ENCODE data around the gene SERPINB13. TPM values are rescaled to one million over a fixed set of nuclear protein-coding genes. Genes with fewer than 3 reads are reported as not detected.
A peak's percentile ranks its signal among the peaks of the same experiment; 100 is the strongest.

SERPINB13 gene
- total RNA-seq, 2 donors from 2014 or later: not detected

DNA sequence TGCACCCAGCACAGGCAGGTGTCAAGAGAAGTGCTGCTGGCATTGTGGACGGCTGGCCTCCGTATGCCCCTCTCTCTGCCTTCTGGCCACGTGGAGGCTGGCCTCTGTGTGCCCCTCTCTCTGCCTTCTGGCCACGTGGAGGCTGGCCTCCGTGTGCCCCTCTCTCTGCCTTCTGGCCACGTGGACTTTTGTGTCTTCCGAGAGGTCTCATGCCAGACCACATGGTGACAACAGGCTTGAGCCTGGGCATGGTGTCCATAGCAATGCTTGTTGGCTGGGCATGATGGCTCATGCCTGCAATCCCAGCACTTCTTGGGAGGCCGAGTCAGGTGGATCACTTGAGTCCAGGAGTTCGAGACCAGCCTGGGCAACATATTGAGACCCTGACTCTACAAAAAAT is 19.3 kb upstream of the SERPINB13 start:
- Histone ChIP-seq H3K9me3 (no peaks in the 10 kb centered on the region), H3K27ac (no peak overlapping the region), H3K27me3 (no peaks in the 10 kb centered on the region), H3K4me1 (no peaks in the 10 kb centered on the region), H3K36me3 (replicated peaks in 1 of 2; ENCODE audit: insufficient read depth in 1 of 2, low read depth in 2 of 2) (no peaks in the 10 kb centered on the region), H3K4me3 (no peak overlapping the region)
- DNase-seq (no peak), ATAC-seq (no peak)
- intact Hi-C loops (cut with DNase I): no loop called here
- no peak for TF ChIP-seq POLR2A (IDR thresholded peaks at IDR 0.05)
- TF ChIP-seq, protein P1, sequence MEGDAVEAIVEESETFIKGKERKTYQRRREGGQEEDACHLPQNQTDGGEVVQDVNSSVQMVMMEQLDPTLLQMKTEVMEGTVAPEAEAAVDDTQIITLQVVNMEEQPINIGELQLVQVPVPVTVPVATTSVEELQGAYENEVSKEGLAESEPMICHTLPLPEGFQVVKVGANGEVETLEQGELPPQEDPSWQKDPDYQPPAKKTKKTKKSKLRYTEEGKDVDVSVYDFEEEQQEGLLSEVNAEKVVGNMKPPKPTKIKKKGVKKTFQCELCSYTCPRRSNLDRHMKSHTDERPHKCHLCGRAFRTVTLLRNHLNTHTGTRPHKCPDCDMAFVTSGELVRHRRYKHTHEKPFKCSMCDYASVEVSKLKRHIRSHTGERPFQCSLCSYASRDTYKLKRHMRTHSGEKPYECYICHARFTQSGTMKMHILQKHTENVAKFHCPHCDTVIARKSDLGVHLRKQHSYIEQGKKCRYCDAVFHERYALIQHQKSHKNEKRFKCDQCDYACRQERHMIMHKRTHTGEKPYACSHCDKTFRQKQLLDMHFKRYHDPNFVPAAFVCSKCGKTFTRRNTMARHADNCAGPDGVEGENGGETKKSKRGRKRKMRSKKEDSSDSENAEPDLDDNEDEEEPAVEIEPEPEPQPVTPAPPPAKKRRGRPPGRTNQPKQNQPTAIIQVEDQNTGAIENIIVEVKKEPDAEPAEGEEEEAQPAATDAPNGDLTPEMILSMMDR (IDR thresholded peaks at IDR 0.05): no peak
- WGBS, 2 donors: 67 to 68% methylated on average over 9 of the region's 9 CpGs

GRCh38 chr18:63570721-63571120 is 16.4 kb upstream of the SERPINB13 start:
- DNase-seq (no peak), ATAC-seq (no peak)
- Histone ChIP-seq H3K4me1 (no peaks in the 10 kb centered on the region), H3K4me3 (no peak overlapping the region), H3K27ac (no peak overlapping the region), H3K27me3 (no peaks in the 10 kb centered on the region), H3K36me3 (replicated peaks in 1 of 2; ENCODE audit: insufficient read depth in 1 of 2, low read depth in 2 of 2) (no peaks in the 10 kb centered on the region), H3K9me3 (no peaks in the 10 kb centered on the region)
- intact Hi-C loops (cut with DNase I): no loop called here
- TF ChIP-seq, protein P1 (IDR thresholded peaks at IDR 0.05): no peak
- 67 to 68% methylated on average over 6 of the region's 6 CpGs for WGBS, 2 donors

GRCh38 chr18:63575681-63576080 is 11.5 kb upstream of the SERPINB13 start:
- ATAC-seq: no peak
- intact Hi-C loops (cut with DNase I): no loop called here
- no peaks in the 10 kb centered on the region for H3K9me3 ChIP-seq

DNA sequence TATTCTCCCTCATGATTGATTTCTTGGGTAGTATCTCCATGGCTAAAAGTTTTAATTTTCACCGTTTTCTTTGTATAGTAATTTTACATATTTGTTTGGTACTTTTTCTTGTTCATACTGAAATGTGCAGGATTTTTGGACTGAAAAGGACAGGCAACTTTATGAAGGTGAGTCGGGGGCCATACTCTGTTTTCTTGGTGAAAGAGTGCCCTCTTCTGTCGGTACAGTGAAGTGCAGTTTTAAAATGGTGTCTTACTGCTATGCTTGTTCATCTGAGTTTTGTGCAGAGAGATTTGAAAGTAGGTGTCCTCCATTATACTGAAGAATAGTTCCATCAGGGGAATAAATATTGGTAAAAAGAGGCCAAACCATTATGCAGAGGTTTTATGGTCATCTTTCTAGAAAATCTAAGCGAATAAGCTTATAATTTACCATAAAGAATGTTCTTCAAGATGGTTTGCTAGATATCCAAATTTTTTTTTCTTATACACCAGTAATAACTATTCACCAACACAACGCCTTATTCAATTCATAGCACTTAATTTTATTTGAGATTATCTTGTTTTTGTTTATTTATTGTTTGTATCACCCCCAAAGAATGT is 8.7 kb upstream of the SERPINB13 start:
- no peaks in the 10 kb centered on the region for H3K36me3 ChIP-seq (replicated peaks in 1 of 2; ENCODE audit: insufficient read depth in 1 of 2, low read depth in 2 of 2)
- no peak overlapping the region for H3K4me3 ChIP-seq
- intact Hi-C loops (cut with DNase I): no loop called here
- no peaks in the 10 kb centered on the region for H3K4me1 ChIP-seq
- ATAC-seq (peak; percentile 65), DNase-seq (peak; percentile 20 to 47 (median 34))
- no peak overlapping the region for H3K27ac ChIP-seq
- no peaks in the 10 kb centered on the region for H3K27me3 ChIP-seq
- WGBS, 2 donors: 8% methylated on average over 5 of the region's 5 CpGs
- TF ChIP-seq, protein P1 (IDR thresholded peaks at IDR 0.05): peak; percentile 48 to 83 (median 66)
- no peak for TF ChIP-seq POLR2A (IDR thresholded peaks at IDR 0.05)
- no peaks in the 10 kb centered on the region for H3K9me3 ChIP-seq

More at GRCh38 chr18:63575681-63576080, 11.5 kb upstream of the SERPINB13 start:
- TF ChIP-seq, protein P1 (IDR thresholded peaks at IDR 0.05): no peak
- no peak for TF ChIP-seq POLR2A (IDR thresholded peaks at IDR 0.05)
- no peaks in the 10 kb centered on the region for H3K4me1 ChIP-seq
- no peak for DNase-seq
- H3K27me3 ChIP-seq: no peaks in the 10 kb centered on the region
- H3K27ac ChIP-seq: no peak overlapping the region
- H3K4me3 ChIP-seq: no peak overlapping the region
- H3K36me3 ChIP-seq (replicated peaks in 1 of 2; ENCODE audit: insufficient read depth in 1 of 2, low read depth in 2 of 2): no peaks in the 10 kb centered on the region

DNA sequence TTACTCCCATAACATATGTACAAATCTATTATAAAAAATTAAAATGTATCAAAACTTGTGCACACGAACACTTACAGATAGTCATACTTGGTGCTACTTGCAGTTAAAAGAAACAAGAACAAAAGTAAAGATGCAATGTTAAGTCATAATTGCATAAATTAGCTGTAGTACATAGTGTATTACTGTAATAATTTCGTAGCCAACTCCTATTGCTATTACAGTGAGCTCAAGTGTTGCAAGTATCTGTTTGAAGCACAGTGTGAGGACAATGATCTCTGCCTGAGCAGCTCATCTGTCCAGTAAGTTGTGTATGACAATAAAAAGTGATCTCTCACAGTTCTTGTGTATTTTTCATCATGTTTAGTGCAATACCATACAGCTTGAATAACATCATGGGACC is 7.5 kb upstream of the SERPINB13 start:
- TF ChIP-seq, protein P1 (IDR thresholded peaks at IDR 0.05): no peak
- TF ChIP-seq POLR2A (IDR thresholded peaks at IDR 0.05): no peak
- no peak for ATAC-seq
- no peak for DNase-seq
- Histone ChIP-seq H3K4me3 (no peak overlapping the region), H3K27me3 (no peaks in the 10 kb centered on the region), H3K27ac (no peak overlapping the region), H3K4me1 (no peaks in the 10 kb centered on the region), H3K9me3 (no peaks in the 10 kb centered on the region), H3K36me3 (replicated peaks in 1 of 2; ENCODE audit: insufficient read depth in 1 of 2, low read depth in 2 of 2) (no peaks in the 10 kb centered on the region)
- intact Hi-C loops (cut with DNase I): loop anchor here (10.0 kb wide), 1 partner anchor 65 kb away; no protein-coding TSS in a partner anchor
- 53 to 56% methylated on average over 2 of the region's 2 CpGs for WGBS, 2 donors

Data from body of pancreas (tissue), 4 donors.